Amniotic stem cell (primary cell): ENCODE results near the gene MMRN2.
"Not testable (repeated sequence)": the region's sequence is repeated elsewhere in the genome, so short reads cannot be mapped to it uniquely, and the experiment has no call there.

ENCODE experiments used
- DNase-seq: peaks from one replicate; lab custom pipeline; 2025; lab: John Stamatoyannopoulos, UW

The MMRN2 gene

GRCh38 chr10:86957471-86958115, at the start of gene MMRN2:
MMRN2 (minus strand) TSS chr10:86957615; CDS start chr10:86957541, 74 bp downstream.
- DNase-seq = no peak

DNA sequence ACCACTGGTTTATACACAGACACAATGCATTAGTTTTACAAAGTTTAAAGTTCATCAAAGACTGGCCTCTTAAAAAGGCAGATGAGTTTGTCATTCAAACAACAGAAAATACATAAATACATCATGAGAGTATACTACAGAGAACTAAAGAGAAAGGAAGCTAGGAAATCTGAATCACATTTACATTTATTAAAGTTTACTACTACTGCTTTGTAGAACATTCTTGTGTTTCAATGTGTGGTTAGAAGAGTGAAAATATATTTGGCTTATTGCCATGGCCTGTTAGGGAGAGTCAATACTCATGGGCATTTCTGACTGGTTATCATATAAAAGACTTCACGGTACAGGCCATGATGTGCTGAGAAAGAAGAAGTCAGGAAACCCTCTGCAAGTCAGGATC, 49.7 kb upstream of the MMRN2 start:
- not testable (repeated sequence) for DNase-seq

DNA sequence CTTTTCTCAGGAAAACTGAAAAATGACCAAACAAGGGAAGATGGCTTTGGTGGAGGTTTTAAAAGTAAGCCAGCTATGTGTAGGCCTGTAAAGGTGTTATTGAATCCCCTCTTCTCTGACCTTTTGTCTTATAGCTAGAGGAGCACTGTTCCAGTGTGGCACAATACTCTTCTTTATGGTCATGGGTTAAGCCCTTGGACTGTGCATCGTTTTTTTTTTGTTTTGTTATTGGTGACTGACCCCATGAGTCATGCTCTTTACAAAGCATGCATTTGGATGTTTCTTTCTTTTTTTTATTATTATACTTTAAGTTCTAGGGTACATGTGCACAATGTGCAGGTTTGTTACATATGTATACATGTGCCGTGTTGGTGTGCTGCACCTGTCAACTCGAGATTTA, 43.1 kb upstream of the MMRN2 start:
- no peak for DNase-seq

DNA sequence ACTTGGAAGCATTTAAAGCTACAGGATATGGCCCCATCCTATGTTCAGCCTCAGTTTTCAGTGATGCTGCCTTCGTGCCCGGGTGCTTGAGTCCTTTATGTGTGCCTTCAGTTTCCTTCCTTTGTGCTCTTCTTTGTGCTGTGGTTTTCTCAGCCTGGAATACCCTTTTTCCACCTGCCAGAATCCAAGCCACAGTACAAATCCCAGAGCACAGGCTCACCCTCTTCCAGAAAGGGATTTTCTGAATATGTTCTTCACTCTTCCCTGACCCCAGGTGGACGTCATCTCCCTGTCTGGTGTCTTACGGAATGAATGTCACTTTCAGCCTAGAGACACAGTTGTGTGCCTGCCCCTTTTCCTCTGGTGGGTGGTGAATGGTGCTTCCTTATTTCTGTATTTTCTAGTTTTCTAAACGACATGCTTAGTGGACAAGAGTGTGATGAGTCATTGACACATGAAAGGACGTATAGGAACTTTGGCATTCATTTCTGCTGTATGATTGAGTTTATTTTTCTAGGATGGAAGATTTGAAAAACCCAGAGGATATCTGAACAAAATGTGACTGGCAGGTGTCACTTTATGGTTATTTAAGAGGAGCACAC, 42.5 kb upstream of the MMRN2 start:
- DNase-seq = not testable (repeated sequence)

- no peak for DNase-seq
Observed at GRCh38 chr10:86992929-86993328, 35.5 kb upstream of the MMRN2 start.

- no peak for DNase-seq
Observed at GRCh38 chr10:86992456-86992855, 35.0 kb upstream of the MMRN2 start.

DNA sequence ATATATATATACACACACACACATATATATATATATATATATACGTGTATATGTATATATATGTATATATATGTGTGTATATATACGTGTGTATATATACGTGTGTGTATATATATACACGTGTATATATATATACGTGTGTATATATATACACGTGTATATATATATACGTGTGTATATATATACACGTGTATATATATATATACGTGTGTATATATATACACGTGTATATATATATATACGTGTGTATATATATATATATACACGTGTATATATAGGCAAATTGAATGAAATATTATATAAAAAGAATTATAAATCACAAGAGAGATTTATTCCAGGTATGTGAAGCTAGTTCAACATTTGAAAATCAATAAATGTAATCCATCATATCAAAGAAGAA, 33.9 kb upstream of the MMRN2 start:
- not testable (repeated sequence) for DNase-seq

DNA sequence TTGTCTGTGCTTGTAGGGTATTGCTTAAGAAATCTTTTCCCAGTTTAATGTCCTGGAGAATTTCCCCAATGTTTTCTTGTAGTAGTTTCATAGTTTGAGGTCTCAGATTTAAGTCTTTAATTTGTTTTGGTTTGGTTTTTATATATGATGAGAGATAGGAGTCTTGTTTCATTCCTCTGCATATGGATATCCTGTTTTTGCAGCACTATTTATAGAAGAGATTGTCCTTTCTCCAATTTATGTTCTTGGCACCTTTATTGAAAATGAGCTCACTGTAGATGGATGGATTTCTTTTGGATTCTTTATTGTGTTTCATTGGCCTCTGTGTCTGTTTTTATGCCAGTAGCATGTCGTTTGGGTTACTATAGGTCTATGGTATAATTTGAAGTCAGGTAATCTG, 31.1 kb upstream of the MMRN2 start:
- no peak for DNase-seq

DNA sequence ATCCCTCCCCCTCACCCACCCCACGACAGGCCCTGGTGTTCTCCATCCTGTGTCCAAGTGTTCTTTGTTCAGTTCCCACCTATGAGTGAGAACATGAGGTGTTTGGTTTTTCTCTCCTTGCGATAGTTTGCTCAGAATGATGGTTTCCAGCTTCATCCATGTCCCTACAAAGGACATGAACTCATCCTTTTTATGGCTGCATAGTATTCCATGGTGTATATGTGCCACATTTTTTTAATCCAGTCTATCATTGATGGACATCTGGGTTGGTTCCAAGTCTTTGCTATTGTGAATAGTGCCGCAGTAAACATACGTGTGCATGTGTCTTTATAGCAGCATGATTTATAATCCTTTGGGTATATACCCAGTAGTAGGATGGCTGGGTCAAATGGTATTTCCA, 27.1 kb upstream of the MMRN2 start:
- DNase-seq = not testable (repeated sequence)

DNA sequence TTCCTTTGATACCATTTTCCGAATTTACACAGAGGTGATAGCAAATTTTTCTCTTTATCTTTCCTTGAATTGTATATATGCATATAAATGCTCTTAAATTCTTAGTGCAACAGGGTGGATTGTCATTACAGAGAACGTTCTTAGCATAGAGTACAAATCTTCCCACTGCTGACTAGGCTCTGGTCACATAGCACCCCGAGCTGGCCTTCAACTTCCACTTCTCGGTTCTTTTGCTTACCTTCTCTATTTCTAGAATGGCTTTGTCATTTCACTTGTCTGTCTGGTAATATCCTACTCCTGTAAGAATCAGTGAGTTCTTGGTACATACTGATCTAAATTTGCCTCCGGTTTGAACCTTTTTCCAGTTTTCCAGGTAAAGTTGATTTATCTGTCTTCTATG, 24.3 kb upstream of the MMRN2 start:
- no peak for DNase-seq

DNA sequence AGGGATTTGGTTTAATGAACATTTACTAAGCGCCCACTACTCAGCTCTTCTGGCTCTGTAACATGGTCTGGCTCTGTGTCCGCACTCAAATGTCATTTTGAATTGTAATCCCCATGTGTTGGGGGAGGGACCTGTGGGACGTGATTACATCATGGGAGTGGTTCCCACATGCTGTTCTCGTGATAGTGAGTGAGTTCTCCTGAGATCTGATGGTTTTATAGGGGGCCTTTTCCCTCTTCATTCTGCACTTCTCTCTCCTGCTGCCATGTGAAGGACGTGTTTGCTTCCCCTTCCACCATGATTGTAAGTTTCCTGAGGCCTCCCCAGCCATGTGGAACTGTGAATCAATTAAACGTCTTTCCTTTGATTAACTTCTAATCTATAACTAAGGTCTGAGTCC, 23.6 kb upstream of the MMRN2 start:
- not testable (repeated sequence) for DNase-seq

DNA sequence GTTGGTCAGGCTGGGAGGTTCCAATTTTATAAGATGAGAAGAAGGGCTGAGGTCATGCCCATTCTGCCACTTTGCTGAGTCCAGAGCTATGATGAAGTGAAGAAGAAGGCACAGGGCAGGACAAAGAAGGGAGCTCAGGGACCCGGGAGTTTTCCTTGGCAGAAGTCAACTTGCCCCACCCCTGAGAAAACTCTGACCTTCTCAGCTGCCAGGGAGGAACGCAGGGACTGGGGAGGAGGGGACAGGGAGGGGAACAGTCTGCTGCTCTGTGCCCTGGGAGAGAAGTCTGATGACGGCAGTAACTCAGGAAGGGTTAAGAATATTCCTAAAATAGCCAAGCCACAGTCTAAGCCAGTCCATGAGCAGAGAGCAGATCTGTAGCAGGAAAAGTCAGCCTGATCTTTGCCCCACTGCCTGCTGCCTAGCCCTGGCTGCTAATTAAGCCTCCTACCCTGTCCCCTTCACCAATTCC, 22.6 kb upstream of the MMRN2 start:
- DNase-seq = no peak

DNA sequence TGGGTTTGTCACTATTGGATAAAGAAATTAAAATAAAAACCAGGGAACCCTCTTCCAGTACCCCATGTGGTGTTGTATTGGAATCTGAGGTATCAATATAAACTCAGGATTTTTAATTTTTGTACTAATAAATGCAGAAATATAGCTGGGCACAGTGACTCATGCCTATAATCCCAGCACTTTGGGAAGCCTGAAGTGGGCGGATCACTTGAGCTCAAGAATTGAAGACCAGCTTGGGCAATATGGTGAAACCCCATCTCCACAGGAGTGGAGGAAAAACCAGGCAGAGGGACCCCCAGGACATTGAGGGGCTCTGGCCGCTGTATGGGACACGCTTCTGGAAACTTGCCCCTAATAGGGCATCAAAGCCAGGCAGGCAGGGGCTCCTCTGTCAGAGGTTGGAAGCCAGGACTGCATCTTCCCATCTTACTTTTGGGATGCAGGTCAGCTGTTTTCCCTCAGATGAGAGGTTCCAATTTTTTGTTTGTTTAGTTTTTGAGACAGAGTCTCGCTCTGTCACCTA, 21.9 kb upstream of the MMRN2 start:
- DNase-seq = no peak

DNA sequence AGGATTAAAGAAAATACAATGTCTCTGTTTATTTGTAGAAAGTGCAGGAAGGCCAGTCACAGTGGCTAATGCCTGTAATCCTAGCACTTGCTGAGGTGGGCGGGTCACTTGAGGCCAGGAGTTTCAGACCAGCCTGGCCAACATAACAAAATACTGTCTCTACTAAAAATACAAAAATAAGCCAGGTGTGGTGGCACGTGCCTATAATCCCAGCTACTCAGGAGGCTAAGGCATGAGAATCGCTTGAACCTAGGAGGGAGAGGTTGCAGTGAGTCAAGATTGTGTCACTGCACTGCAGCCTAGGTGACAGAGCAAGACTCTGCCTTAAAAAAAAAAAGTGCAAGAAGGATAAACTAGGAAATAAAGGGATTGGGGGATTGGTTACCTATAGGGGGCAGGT, 21.0 kb upstream of the MMRN2 start:
- DNase-seq = not testable (repeated sequence)

- no peak for DNase-seq
Observed at GRCh38 chr10:86976362-86977056, 19.1 kb upstream of the MMRN2 start.

DNA sequence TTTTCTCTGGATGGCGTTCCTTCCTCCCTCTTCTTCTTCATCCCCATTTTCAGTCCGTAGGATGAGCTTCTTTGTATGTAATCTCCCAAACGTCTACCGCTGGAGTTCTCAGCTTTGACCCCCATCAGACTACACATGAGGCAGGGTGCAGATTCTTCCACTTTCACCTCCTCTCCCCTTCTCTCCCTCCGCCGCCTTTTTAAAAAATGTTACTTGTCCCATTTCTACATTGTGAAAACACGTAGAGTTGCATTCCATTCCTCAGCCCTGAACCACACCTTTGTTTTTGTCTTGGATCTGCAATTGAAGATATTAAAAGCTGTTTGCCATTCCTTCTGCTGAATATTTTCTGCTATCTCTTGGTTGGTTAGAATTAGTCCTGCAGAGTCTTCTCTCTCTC, 17.1 kb upstream of the MMRN2 start:
- DNase-seq = no peak

GRCh38 chr10:86972613-86973380, 15.4 kb upstream of the MMRN2 start:
- no peak for DNase-seq

- DNase-seq = peak; percentile 76
Observed at GRCh38 chr10:86971232-86971991, 14.0 kb upstream of the MMRN2 start.

DNA sequence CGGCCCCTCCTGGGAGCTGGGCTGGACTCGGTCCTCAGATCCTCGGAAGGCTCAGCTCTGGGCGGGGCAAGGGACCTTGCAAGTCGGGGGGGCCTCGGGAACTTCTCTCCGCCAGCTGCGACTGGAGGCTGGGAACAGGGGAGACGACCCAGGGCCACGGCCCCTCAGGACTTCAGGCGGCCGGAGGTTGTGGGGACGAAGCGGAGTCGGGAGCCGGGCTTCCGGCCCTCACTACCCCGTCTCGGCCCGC, 13.5 kb upstream of the MMRN2 start:
- DNase-seq = no peak

DNA sequence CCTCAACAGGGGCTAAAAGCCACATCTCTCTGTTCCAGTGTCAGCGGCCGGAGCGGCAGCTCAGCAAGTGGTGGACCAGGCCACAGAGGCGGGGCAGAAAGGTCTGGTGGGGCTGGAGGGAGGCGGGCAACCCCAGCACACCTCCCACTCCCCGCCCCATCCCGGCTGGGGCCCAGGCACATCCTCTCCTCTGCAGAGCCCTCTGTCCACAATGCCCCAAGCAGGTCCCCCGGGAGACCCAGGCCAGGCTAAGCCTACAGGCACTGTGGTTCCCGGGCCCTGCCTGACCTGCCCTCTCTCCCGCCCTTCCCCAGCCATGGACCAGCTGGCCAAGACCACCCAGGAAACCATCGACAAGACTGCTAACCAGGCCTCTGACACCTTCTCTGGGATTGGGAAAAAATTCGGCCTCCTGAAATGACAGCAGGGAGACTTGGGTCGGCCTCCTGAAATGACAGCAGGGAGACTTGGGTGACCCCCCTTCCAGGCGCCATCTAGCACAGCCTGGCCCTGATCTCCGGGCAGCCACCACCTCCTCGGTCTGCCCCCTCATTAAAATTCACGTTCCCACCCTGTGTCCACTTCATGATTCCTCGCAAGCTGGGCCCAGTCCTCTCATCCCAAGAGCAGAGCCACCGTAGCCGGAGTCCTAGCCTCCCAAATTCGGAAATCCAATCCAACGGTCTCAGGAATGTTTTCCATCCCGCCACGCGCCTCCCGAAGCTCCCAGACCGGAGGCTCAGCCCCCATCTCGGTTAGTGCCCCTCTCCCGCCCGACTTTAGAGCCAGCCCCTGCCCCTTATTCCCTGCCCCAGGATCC, 13.0 kb upstream of the MMRN2 start:
- DNase-seq = no peak
